ENCODE data around the gene EIF2AK2.

The EIF2AK2 gene

DNA sequence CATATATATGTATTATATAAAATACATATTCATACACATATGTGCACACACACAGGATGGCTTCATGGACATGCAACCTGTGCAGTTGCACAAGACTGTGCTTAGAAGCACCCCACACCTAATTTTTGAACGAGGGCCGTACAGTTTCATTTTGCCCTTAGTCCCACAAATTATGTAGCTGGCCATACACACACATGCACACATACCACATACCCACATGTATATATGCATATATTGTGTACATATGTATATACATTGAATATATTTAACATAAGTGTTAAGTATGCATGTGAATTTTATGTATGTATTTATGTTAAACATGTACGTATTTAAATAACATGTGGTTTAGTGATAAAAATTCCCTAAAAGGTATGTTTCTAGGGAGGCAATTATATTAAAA lies 54.2 kb downstream of the EIF2AK2 start:
- H3K4me3 ChIP-seq: no peak overlapping the region
- H3K27ac ChIP-seq: no peak overlapping the region
- no peak for DNase-seq (ENCODE audit: low spot score)
- TF ChIP-seq, protein P1, sequence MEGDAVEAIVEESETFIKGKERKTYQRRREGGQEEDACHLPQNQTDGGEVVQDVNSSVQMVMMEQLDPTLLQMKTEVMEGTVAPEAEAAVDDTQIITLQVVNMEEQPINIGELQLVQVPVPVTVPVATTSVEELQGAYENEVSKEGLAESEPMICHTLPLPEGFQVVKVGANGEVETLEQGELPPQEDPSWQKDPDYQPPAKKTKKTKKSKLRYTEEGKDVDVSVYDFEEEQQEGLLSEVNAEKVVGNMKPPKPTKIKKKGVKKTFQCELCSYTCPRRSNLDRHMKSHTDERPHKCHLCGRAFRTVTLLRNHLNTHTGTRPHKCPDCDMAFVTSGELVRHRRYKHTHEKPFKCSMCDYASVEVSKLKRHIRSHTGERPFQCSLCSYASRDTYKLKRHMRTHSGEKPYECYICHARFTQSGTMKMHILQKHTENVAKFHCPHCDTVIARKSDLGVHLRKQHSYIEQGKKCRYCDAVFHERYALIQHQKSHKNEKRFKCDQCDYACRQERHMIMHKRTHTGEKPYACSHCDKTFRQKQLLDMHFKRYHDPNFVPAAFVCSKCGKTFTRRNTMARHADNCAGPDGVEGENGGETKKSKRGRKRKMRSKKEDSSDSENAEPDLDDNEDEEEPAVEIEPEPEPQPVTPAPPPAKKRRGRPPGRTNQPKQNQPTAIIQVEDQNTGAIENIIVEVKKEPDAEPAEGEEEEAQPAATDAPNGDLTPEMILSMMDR (IDR thresholded peaks at IDR 0.05): no peak

DNA sequence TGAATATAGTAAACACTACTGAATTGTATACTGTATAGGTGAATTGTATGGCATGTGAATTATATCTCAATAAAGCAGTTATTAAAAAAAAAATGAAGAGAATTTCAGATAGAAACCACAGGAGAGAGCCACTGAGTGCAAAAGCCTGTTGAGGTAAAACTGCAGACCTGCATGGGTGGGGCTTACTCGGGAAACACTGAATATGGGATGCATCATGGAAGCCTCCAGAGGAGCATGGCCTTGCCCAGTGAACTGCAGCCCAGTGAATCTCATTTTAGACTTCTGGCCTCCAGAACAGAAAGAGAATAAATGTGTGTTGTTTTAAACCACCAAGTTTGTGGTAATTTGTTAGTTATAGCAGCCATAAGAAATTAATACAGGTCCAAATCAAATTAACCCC lies 56.7 kb downstream of the EIF2AK2 start:
- no peak for DNase-seq (ENCODE audit: low spot score)
- no peak overlapping the region for H3K4me3 ChIP-seq
- TF ChIP-seq, protein P1 (IDR thresholded peaks at IDR 0.05): no peak
- no peak overlapping the region for H3K27ac ChIP-seq

DNA sequence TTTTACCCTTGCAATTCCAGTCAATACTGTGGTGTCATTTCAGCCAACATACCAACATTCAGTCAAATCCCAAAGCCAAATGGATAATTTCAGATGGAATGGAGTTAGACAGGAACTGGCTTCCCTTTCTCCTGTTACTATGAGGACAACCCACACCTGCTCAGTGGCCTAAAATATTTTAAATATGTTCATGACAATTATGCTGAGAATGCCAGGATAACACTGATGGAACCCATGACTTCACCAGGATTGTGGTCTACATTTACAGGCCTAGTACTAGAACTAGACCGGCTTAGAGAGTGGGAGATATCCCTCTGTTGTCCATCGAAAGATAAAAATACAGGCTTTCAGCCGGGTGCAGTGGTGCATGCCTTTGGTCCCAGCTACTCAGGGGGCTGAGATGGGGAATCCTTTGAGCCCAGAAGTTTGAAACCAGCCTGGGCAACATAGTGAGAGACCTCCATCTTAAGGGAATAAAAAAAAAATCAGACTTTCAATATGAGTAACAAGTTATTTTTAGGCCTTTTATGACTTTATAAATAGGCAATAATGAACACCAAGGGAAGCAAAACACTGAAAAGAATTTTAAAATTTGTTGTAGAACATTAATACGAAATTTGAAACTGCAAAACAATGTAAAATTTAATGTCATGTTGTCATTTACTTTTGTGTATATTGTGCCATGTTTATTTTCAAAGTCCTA lies 58.2 kb downstream of the EIF2AK2 start:
- H3K4me3 ChIP-seq: no peak overlapping the region
- TF ChIP-seq, protein P1 (IDR thresholded peaks at IDR 0.05): no peak
- H3K27ac ChIP-seq: no peak overlapping the region
- DNase-seq (ENCODE audit: low spot score): no peak

DNA sequence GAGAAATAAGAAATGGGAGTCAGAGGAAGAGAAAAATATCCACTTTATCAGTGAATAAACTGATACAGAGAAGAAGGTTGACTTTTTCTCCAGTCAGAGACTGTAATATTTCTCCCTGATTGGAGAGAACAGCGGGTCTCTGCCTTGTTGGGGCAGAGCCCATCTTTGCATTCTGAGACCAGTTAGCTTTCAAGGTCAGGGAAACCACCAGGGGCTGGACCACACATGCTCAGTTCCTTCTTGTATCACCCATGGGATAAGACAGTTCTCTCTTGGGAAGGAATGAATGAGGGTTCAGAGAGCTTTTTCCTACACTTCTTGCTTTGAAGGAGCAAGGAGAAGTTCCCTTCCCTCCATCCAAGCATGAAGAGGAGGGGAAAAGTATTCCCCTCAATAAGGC lies 60.2 kb downstream of the EIF2AK2 start:
- H3K27ac ChIP-seq: no peak overlapping the region
- TF ChIP-seq, protein P1 (IDR thresholded peaks at IDR 0.05): no peak
- DNase-seq (ENCODE audit: low spot score): no peak
- no peak overlapping the region for H3K4me3 ChIP-seq

DNA sequence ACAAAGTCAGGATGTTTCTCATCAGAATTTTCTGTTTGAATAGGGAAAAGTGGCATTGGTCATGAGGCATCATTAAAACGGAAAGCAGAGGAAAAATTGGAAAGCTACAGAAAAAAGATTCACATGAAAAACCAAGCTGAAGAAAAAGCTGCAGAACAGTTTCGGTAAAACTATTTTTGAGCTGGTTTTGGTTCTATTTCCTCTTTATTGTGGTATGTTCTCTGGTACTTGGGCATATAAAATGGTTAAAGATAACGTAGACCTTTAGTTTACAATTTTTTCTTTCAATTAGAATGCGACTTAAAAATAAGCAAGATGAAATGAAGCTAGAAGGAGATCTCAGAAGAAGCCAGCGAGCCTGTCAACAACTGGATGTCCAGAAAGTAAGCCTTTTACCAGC lies 64.9 kb downstream of the EIF2AK2 start:
- Histone ChIP-seq H3K4me3 (no peak overlapping the region), H3K27ac (no peak overlapping the region)
- TF ChIP-seq, protein P1 (IDR thresholded peaks at IDR 0.05): no peak
- no peak for DNase-seq (ENCODE audit: low spot score)

DNA sequence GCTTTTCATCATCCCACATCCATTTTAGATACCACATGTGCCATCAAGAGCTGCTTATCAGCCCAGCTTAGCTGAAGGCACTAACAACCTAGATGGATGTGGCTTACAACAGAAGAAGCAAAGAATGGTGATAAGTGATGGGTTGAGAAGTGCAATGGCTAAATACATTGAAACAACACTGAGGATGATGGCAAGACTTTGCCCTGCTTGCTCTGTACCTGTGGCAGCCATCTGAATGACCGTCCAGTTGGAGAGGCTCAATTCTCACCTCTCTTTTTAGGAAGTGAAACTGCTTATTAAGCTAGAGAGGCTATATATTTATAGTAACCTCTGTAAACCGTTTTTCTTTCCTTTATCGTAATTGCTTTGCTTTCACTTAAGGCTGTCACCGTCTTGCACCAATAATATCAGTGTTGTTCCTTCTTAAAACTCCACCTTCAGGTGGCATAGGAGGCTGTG lies 66.7 kb downstream of the EIF2AK2 start:
- TF ChIP-seq, protein P1 (IDR thresholded peaks at IDR 0.05): no peak
- H3K27ac ChIP-seq: no peak overlapping the region
- no peak overlapping the region for H3K4me3 ChIP-seq
- DNase-seq (ENCODE audit: low spot score): no peak

DNA sequence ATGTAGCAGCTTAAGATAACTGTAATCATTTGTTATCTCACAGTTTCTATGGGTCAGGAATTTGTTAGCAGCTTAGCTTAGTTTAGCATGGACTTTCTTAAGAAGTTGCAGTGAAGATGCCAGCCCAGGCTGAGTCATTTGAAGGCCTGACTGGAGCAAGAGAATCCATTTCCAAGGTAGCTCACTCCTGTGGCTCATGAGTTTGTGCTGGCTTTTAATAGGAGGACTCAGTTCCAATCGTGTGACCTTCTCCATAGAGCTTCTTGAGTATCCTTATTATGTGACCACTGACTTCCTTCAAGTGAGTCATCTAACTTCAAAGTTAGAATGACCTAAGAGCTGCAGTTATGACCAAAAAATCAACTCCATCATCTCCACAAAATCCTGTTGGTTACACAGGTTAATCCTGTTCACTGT lies 71.0 kb downstream of the EIF2AK2 start:
- no peak overlapping the region for H3K27ac ChIP-seq
- no peak for DNase-seq (ENCODE audit: low spot score)
- TF ChIP-seq, protein P1 (IDR thresholded peaks at IDR 0.05): no peak
- H3K4me3 ChIP-seq: no peak overlapping the region
